ENCODE results near the gene RCCD1. TPM values are rescaled to one million over a fixed set of nuclear protein-coding genes. Genes with fewer than 3 reads are reported as not detected.
"Not testable (repeated sequence)": the region's sequence is repeated elsewhere in the genome, so short reads cannot be mapped to it uniquely, and the experiment has no call there.

Gene RCCD1
- 25.3 and 32.9 TPM in 2 replicates for total RNA-seq (2014; rRNA removed; shearing (Covaris generic); ENCODE audit: low replicate concordance)

GRCh38 chr15:90954712-90955623, at the start of gene RCCD1:
Gene RCCD1 (plus strand): TSS chr15:90954884. CDS start chr15:90956735, 1,851 bp downstream.
- H3K4me2 ChIP-seq (ENCODE audit: low read depth, low read length, poor library complexity, severe bottlenecking), result peak within 1 kb of the TSS; percentile 97
- H3K4me3 ChIP-seq (ENCODE audit: low read length), result peak within 1 kb of the TSS; percentile 75
- H3K9ac ChIP-seq (ENCODE audit: low read length), result peak within 1 kb of the TSS; percentile 95
- H3K27ac ChIP-seq (ENCODE audit: low read length), result peak within 1 kb of the TSS; percentile 93
- H4K20me1 ChIP-seq (ENCODE audit: insufficient read depth, low read depth, low read length), result no peaks in the 10 kb centered on the region
- H3K27me3 ChIP-seq (ENCODE audit: low read length), result no peaks in the 10 kb centered on the region
- peaks cover 8% of the 10 kb centered on the region for H3K36me3 ChIP-seq (ENCODE audit: insufficient read depth, low read length)
- H3K4me1 ChIP-seq (ENCODE audit: low read length), result peaks cover 20% of the 10 kb centered on the region
- H2AFZ ChIP-seq (ENCODE audit: low read length), result peak within 1 kb of the TSS; percentile 76; the same call in 1 of the 2 replicates
- H3K79me2 ChIP-seq (ENCODE audit: low read length), result peaks cover 20% of the 10 kb centered on the region
- no peaks in the 10 kb centered on the region for H3K9me3 ChIP-seq (ENCODE audit: low read length)
- peak; percentile 98 for DNase-seq
- H3K9me2 ChIP-seq (replicated peaks; ENCODE audit: insufficient read depth, low read length), result no peaks in the 10 kb centered on the region

GRCh38 chr15:90905306-90906180, 49.1 kb upstream of the RCCD1 start:
- H3K9me3 ChIP-seq (ENCODE audit: low read length), result no peaks in the 10 kb centered on the region
- H2AFZ ChIP-seq (ENCODE audit: low read length), result no peak overlapping the region
- no peaks in the 10 kb centered on the region for H3K27me3 ChIP-seq (ENCODE audit: low read length)
- DNase-seq, result no peak
- 0 out of 2 replicates have a peak, but pooled peaks cover 9% of the 10 kb centered on the region for H3K36me3 ChIP-seq (ENCODE audit: insufficient read depth, low read length)
- no peak overlapping the region for H3K4me3 ChIP-seq (ENCODE audit: low read length)
- peaks cover 20% of the 10 kb centered on the region for H3K4me1 ChIP-seq (ENCODE audit: low read length)
- no peak overlapping the region for H3K9ac ChIP-seq (ENCODE audit: low read length)
- H3K4me2 ChIP-seq (ENCODE audit: low read depth, low read length, poor library complexity, severe bottlenecking), result no peak overlapping the region
- H3K9me2 ChIP-seq (replicated peaks; ENCODE audit: insufficient read depth, low read length), result no peaks in the 10 kb centered on the region
- H4K20me1 ChIP-seq (ENCODE audit: insufficient read depth, low read depth, low read length), result no peaks in the 10 kb centered on the region
- peaks cover 5% of the 10 kb centered on the region; the same call in 1 of the 2 replicates for H3K79me2 ChIP-seq (ENCODE audit: low read length)
- H3K27ac ChIP-seq (ENCODE audit: low read length), result no peak overlapping the region

GRCh38 chr15:90906181-90906849, 48.4 kb upstream of the RCCD1 start:
- H3K9me2 ChIP-seq (replicated peaks; ENCODE audit: insufficient read depth, low read length), result no peaks in the 10 kb centered on the region
- DNase-seq, result no peak
- H4K20me1 ChIP-seq (ENCODE audit: insufficient read depth, low read depth, low read length), result no peaks in the 10 kb centered on the region
- H3K27ac ChIP-seq (ENCODE audit: low read length), result no peak overlapping the region
- H3K27me3 ChIP-seq (ENCODE audit: low read length), result no peaks in the 10 kb centered on the region
- H3K79me2 ChIP-seq (ENCODE audit: low read length), result peaks cover 5% of the 10 kb centered on the region; the same call in 1 of the 2 replicates
- H3K4me2 ChIP-seq (ENCODE audit: low read depth, low read length, poor library complexity, severe bottlenecking), result no peak overlapping the region
- no peak overlapping the region for H3K4me3 ChIP-seq (ENCODE audit: low read length)
- no peak overlapping the region for H2AFZ ChIP-seq (ENCODE audit: low read length)
- H3K36me3 ChIP-seq (ENCODE audit: insufficient read depth, low read length), result 0 out of 2 replicates have a peak, but pooled peaks cover 9% of the 10 kb centered on the region
- no peaks in the 10 kb centered on the region for H3K9me3 ChIP-seq (ENCODE audit: low read length)
- H3K9ac ChIP-seq (ENCODE audit: low read length), result no peak overlapping the region
- H3K4me1 ChIP-seq (ENCODE audit: low read length), result peaks cover 18% of the 10 kb centered on the region

GRCh38 chr15:90907051-90907660, 47.5 kb upstream of the RCCD1 start:
- Histone ChIP-seq H3K9me2 (replicated peaks; ENCODE audit: insufficient read depth, low read length) (no peaks in the 10 kb centered on the region), H3K4me2 (ENCODE audit: low read depth, low read length, poor library complexity, severe bottlenecking) (no peak overlapping the region)

GRCh38 chr15:90907838-90908507, 46.7 kb upstream of the RCCD1 start:
- Histone ChIP-seq H2AFZ (ENCODE audit: low read length) (no peak overlapping the region), H3K4me2 (ENCODE audit: low read depth, low read length, poor library complexity, severe bottlenecking) (no peak overlapping the region), H3K79me2 (ENCODE audit: low read length) (peaks cover 5% of the 10 kb centered on the region; the same call in 1 of the 2 replicates), H3K9me3 (ENCODE audit: low read length) (no peaks in the 10 kb centered on the region), H3K9ac (ENCODE audit: low read length) (no peak overlapping the region), H3K9me2 (replicated peaks; ENCODE audit: insufficient read depth, low read length) (no peaks in the 10 kb centered on the region), H3K27me3 (ENCODE audit: low read length) (no peaks in the 10 kb centered on the region), H3K27ac (ENCODE audit: low read length) (no peak overlapping the region), H3K36me3 (ENCODE audit: insufficient read depth, low read length) (0 out of 2 replicates have a peak, but pooled peaks cover 9% of the 10 kb centered on the region), H3K4me1 (ENCODE audit: low read length) (peaks cover 9% of the 10 kb centered on the region), H4K20me1 (ENCODE audit: insufficient read depth, low read depth, low read length) (no peaks in the 10 kb centered on the region), H3K4me3 (ENCODE audit: low read length) (no peak overlapping the region)
- DNase-seq, result no peak

More at GRCh38 chr15:90907051-90907660, 47.5 kb upstream of the RCCD1 start:
- Histone ChIP-seq H3K79me2 (ENCODE audit: low read length) (peaks cover 5% of the 10 kb centered on the region; the same call in 1 of the 2 replicates), H3K9ac (ENCODE audit: low read length) (no peak overlapping the region), H3K27ac (ENCODE audit: low read length) (no peak overlapping the region), H3K36me3 (ENCODE audit: insufficient read depth, low read length) (0 out of 2 replicates have a peak, but pooled peaks cover 9% of the 10 kb centered on the region), H3K4me1 (ENCODE audit: low read length) (peaks cover 9% of the 10 kb centered on the region), H3K4me3 (ENCODE audit: low read length) (no peak overlapping the region), H3K27me3 (ENCODE audit: low read length) (no peaks in the 10 kb centered on the region), H2AFZ (ENCODE audit: low read length) (no peak overlapping the region), H4K20me1 (ENCODE audit: insufficient read depth, low read depth, low read length) (no peaks in the 10 kb centered on the region), H3K9me3 (ENCODE audit: low read length) (no peaks in the 10 kb centered on the region)
- no peak for DNase-seq

- H2AFZ ChIP-seq (ENCODE audit: low read length); H4K20me1 ChIP-seq (ENCODE audit: insufficient read depth, low read depth, low read length); H3K9ac ChIP-seq (ENCODE audit: low read length); H3K4me1 ChIP-seq (ENCODE audit: low read length); H3K79me2 ChIP-seq (ENCODE audit: low read length); H3K27me3 ChIP-seq (ENCODE audit: low read length); H3K9me3 ChIP-seq (ENCODE audit: low read length); H3K27ac ChIP-seq (ENCODE audit: low read length); H3K36me3 ChIP-seq (ENCODE audit: insufficient read depth, low read length); H3K4me2 ChIP-seq (ENCODE audit: low read depth, low read length, poor library complexity, severe bottlenecking); H3K4me3 ChIP-seq (ENCODE audit: low read length); H3K9me2 ChIP-seq (replicated peaks; ENCODE audit: insufficient read depth, low read length); DNase-seq: not testable (repeated sequence)
Measured at GRCh38 chr15:90909449-90909848, 45.2 kb upstream of the RCCD1 start.

GRCh38 chr15:90909976-90910375, 44.7 kb upstream of the RCCD1 start:
- H4K20me1 ChIP-seq (ENCODE audit: insufficient read depth, low read depth, low read length), result no peaks in the 10 kb centered on the region
- H3K4me2 ChIP-seq (ENCODE audit: low read depth, low read length, poor library complexity, severe bottlenecking), result no peak overlapping the region
- no peaks in the 10 kb centered on the region for H3K4me1 ChIP-seq (ENCODE audit: low read length)
- DNase-seq, result no peak
- H3K9me2 ChIP-seq (replicated peaks; ENCODE audit: insufficient read depth, low read length), result no peaks in the 10 kb centered on the region
- H3K27ac ChIP-seq (ENCODE audit: low read length), result no peak overlapping the region
- H3K27me3 ChIP-seq (ENCODE audit: low read length), result no peaks in the 10 kb centered on the region
- 0 out of 2 replicates have a peak, but pooled peaks cover 6% of the 10 kb centered on the region for H3K36me3 ChIP-seq (ENCODE audit: insufficient read depth, low read length)
- no peak overlapping the region for H3K4me3 ChIP-seq (ENCODE audit: low read length)
- H3K79me2 ChIP-seq (ENCODE audit: low read length), result no peaks in the 10 kb centered on the region
- no peak overlapping the region for H3K9ac ChIP-seq (ENCODE audit: low read length)
- H3K9me3 ChIP-seq (ENCODE audit: low read length), result no peaks in the 10 kb centered on the region
- no peak overlapping the region for H2AFZ ChIP-seq (ENCODE audit: low read length)
